ENCODE results near the gene COX17.

COX17 gene

DNA sequence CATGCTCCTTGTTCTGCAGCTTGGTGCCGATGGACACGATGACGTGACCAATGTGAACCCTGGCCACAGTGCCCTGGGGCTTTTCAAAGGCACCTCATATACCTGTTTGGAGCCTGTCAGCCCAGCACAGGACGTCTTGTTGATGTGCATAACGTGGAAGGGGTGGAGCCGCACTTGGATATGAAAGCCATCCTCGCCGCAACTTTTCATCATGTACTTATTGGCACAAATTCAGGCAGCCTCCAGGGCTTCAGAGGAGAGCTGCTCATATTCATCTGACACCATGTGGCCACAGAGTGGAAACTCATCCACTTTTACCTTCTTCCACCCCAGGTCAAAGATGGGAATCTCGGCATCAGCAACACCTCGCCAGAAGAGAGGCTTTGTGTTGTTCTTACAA lies 41.5 kb downstream of the COX17 start:
- TF ChIP-seq, protein P1, sequence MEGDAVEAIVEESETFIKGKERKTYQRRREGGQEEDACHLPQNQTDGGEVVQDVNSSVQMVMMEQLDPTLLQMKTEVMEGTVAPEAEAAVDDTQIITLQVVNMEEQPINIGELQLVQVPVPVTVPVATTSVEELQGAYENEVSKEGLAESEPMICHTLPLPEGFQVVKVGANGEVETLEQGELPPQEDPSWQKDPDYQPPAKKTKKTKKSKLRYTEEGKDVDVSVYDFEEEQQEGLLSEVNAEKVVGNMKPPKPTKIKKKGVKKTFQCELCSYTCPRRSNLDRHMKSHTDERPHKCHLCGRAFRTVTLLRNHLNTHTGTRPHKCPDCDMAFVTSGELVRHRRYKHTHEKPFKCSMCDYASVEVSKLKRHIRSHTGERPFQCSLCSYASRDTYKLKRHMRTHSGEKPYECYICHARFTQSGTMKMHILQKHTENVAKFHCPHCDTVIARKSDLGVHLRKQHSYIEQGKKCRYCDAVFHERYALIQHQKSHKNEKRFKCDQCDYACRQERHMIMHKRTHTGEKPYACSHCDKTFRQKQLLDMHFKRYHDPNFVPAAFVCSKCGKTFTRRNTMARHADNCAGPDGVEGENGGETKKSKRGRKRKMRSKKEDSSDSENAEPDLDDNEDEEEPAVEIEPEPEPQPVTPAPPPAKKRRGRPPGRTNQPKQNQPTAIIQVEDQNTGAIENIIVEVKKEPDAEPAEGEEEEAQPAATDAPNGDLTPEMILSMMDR (IDR thresholded peaks at IDR 0.05; ENCODE audit: low read depth, low read length): no peak
- no peak overlapping the region for H3K4me3 ChIP-seq (ENCODE audit: low read depth, low read length)

DNA sequence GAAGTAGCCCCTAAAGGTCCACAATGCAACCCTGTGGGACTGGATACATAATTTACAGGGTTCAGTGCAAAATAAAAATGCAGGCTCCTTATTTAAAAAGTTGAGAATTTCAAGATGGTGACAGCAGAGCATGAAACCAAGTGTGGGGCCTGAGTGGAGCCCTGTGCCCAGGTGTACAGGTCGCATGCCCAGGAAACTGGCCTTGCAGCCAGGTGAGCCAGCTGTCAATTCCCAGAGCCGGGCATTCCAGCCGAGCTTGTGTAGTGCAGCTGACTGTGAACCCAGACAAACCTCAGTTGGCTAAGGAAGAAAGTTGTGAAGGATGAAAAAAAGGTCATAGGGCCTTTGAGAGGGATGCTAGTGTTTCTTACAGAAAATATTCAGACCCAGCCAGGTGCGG lies 44.4 kb downstream of the COX17 start:
- no peak overlapping the region for H3K4me3 ChIP-seq (ENCODE audit: low read depth, low read length)
- TF ChIP-seq, protein P1 (IDR thresholded peaks at IDR 0.05; ENCODE audit: low read depth, low read length): no peak

DNA sequence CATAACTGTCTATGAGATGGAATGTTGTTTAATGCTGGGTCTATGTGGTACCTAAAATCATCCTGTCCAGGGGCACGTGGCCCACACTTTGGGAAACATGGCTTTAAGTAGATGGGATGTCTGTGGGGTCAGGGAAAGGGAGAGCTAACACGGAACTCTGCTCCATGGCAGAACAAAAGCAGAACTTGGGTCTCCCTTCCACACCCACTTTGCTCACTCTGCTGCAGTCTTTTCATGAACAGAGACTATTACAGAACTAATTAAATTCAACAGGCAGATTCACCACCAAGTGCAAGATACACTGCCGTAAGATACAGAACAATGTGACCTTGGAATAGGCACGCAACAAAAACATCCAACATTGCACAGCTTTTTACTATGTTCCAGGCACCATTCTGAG lies 45.0 kb downstream of the COX17 start:
- no peak overlapping the region for H3K4me3 ChIP-seq (ENCODE audit: low read depth, low read length)
- TF ChIP-seq, protein P1 (IDR thresholded peaks at IDR 0.05; ENCODE audit: low read depth, low read length): no peak

DNA sequence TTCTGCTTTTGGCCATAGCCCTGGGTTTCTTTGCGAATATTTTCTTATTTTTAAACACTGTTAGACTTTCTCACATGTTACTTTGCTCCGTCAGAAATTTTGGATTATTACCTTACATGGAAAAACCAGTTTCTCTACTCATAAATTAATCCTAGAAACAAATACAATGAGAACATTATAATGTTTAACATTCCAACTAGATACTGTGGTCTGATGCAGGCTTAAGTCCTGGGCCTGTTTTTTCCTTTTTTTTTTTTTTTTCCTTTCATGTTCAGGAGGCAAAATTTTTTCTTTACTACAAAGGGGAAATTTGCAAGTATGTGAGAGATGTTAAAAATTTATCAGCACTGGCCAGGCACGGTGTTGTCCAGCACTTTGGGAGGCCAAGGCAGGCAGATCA lies 45.7 kb downstream of the COX17 start:
- TF ChIP-seq, protein P1 (IDR thresholded peaks at IDR 0.05; ENCODE audit: low read depth, low read length): no peak
- H3K4me3 ChIP-seq (ENCODE audit: low read depth, low read length): no peak overlapping the region

DNA sequence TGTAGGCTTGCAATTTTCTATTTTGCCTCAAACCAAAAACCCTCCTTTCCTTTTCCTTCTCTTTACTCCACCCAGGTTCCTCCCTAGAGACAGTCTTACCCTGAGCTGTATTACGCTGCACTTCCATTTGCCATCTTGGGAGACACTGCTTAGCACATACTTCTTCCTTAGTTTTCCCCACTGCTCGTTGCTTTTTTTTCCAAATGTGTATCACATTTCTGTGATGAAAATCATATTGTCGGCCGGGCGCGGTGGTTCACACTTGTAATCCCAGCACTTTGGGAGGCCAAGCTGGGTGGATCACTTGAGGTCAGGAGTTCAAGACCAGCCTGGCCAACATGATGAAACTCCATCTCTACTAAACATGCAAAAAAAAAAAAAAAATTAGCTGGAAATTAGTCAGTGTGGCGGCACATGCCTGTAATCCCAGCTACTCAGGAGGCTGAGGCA lies 46.3 kb downstream of the COX17 start:
- TF ChIP-seq, protein P1 (IDR thresholded peaks at IDR 0.05; ENCODE audit: low read depth, low read length): no peak
- no peak overlapping the region for H3K4me3 ChIP-seq (ENCODE audit: low read depth, low read length)

GRCh38 chr3:119630128-119630879 lies 46.9 kb downstream of the COX17 start:
- H3K4me3 ChIP-seq (ENCODE audit: low read depth, low read length): no peak overlapping the region
- TF ChIP-seq, protein P1 (IDR thresholded peaks at IDR 0.05; ENCODE audit: low read depth, low read length): no peak

DNA sequence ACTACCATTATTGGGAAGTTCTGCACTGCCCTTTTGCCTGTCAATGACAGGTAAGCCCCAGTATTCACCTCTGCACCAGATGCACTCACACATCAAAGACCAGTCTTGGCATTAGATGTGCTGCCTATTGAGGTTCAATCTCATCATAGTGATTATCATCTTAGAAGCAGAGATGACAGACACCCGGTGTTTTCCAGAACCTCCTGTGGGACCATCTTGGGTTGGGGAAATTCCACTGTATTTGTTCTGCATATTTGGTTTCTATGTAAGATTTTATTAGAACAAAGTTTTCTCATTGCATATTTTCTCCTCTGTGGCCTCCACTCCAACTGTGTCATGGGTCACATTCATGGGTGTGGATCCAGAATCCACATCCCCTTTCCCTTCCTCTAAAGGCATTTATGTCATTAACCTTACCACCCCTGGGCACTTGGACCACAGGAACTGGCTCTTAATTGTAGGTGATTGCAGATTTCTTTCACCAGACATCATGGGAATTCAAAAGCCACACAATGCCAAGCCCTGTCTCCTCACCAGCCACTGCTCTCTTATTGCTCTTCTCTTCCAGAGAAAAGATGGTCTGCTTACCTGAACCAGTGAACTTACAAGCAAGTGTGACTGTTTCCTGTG lies 48.3 kb downstream of the COX17 start:
- TF ChIP-seq, protein P1 (IDR thresholded peaks at IDR 0.05; ENCODE audit: low read depth, low read length): no peak
- H3K4me3 ChIP-seq (ENCODE audit: low read depth, low read length): no peak overlapping the region
